Neuron (in vitro differentiated cells): ENCODE results near the gene POLR3GL.
"Not testable (repeated sequence)": the region's sequence is repeated elsewhere in the genome, so short reads cannot be mapped to it uniquely, and the experiment has no call there.

ENCODE experiments used
- H2AFZ ChIP-seq: one replicate; pipeline ENCODE4 v1.6.1; 2013; ENCODE audit warnings: low read depth, mild to moderate bottlenecking, inconsistent platforms, low read length, moderate library complexity
- H3K27me3 ChIP-seq: one replicate; pipeline ENCODE4 v1.6.1; 2013; ENCODE audit warnings: low read length; ENCODE audit not compliant: insufficient read depth
- H3K36me3 ChIP-seq: one replicate; pipeline ENCODE4 v1.6.1; 2013; ENCODE audit warnings: low read length; ENCODE audit not compliant: insufficient read depth
- H3K4me1 ChIP-seq: one replicate; pipeline ENCODE4 v1.6.1; 2013; ENCODE audit warnings: low read length; ENCODE audit not compliant: insufficient read depth
- H3K4me3 ChIP-seq: 2 replicates; pipeline ENCODE4 v1.5.1; 2013; ENCODE audit warnings: mild to moderate bottlenecking, low read length, moderate library complexity
- H3K9me3 ChIP-seq: one replicate; pipeline ENCODE4 v1.6.1; 2013; ENCODE audit warnings: low read length

The POLR3GL gene

DNA sequence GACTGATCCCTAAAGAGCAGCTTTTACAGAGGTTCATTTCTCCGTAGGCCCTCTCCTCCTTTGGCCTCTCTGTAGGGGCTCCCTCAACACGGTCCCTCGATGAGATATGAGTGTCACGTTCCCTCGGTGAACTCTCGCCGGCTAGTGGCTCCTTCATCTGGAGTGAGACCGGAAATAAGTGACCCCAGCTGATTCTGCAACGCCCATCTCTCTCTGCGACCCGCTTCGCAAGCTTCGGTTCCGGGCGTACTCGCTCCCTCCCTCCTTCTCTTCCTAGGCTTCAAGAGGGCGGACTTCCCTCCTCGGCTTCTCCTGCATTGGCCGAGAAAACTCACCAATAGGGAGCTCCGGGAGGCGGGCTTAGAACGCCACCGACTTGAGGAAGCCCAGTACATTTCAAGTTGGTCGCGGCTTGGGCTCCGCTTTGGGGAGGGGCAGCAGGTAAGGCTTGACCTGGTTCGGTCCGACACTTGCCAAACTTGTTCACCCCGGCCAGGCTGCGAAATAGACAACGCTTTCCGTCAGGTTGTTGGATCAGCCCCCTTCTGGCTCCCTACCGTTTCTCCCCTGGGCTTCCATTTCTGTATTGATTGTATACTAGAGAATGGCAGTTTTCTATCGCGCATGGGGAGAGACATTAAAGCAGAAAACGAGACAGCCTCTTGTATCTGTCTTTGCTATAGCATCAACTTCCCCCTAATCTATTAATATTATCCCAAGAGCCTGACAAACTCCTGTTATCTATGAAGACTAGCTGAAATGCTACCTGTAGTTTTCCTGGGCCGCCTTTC lies at the start of gene POLR3GL, which contains the start of gene ANKRD34A:
POLR3GL (plus strand) TSS at position 363 of the 791 bp plus-strand sequence. CDS start 10,176 bp downstream, outside the sequence.
ANKRD34A (minus strand) TSS at position 248 of the 791 bp plus-strand sequence. CDS start 2,816 bp downstream, outside the sequence.
- peak within 1 kb of the TSS; percentile 77 for H2AFZ ChIP-seq
- peaks cover 4% of the 10 kb centered on the region for H3K9me3 ChIP-seq
- peak within 1 kb of the TSS; percentile 92 for H3K4me3 ChIP-seq
- no peaks in the 10 kb centered on the region for H3K27me3 ChIP-seq
- H3K36me3 ChIP-seq, result no peaks in the 10 kb centered on the region
- H3K4me1 ChIP-seq, result peaks cover 39% of the 10 kb centered on the region

DNA sequence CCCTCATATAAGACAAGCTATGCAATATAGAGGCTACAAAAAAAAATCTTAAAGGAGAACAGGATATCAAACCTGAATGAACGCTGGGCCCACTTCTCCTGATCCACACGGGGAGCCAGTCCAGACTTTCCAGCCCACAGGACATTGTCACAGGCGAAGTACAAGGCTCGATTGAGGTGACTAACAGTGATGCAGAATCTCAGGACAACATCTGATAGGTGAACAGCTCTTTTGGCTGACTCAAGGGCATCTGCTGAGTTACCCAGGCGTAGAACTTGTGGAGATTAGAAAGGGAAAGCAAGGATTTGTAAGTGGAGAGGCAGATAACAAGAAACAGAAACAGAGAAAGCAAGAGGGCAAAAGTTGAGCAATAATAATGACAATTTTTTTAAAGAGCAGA lies 47.7 kb upstream of the POLR3GL start:
- Histone ChIP-seq H3K4me3 (no peak overlapping the region), H3K36me3 (peaks cover 41% of the 10 kb centered on the region), H3K27me3 (no peaks in the 10 kb centered on the region), H2AFZ (no peak overlapping the region), H3K9me3 (no peaks in the 10 kb centered on the region), H3K4me1 (peaks cover 20% of the 10 kb centered on the region)

- Histone ChIP-seq H2AFZ (peak overlapping the region; percentile 52), H3K27me3 (no peaks in the 10 kb centered on the region), H3K4me3 (peak overlapping the region; percentile 97), H3K9me3 (no peaks in the 10 kb centered on the region), H3K4me1 (peaks cover 20% of the 10 kb centered on the region), H3K36me3 (peaks cover 36% of the 10 kb centered on the region)
These were observed 46.9 kb upstream of the POLR3GL start for GRCh38 chr1:145917595-145917994.

- Histone ChIP-seq H3K27me3 (no peaks in the 10 kb centered on the region), H3K4me1 (peaks cover 20% of the 10 kb centered on the region), H3K4me3 (peak within 1 kb of the TSS; percentile 97), H3K36me3 (peaks cover 39% of the 10 kb centered on the region), H3K9me3 (no peaks in the 10 kb centered on the region), H2AFZ (peak within 1 kb of the TSS; percentile 52)
These were observed 46.1 kb upstream of the POLR3GL start, which contains the start of gene PEX11B for GRCh38 chr1:145918144-145918991. Gene PEX11B (minus strand): TSS chr1:145918717. CDS start chr1:145918688, 29 bp downstream.

DNA sequence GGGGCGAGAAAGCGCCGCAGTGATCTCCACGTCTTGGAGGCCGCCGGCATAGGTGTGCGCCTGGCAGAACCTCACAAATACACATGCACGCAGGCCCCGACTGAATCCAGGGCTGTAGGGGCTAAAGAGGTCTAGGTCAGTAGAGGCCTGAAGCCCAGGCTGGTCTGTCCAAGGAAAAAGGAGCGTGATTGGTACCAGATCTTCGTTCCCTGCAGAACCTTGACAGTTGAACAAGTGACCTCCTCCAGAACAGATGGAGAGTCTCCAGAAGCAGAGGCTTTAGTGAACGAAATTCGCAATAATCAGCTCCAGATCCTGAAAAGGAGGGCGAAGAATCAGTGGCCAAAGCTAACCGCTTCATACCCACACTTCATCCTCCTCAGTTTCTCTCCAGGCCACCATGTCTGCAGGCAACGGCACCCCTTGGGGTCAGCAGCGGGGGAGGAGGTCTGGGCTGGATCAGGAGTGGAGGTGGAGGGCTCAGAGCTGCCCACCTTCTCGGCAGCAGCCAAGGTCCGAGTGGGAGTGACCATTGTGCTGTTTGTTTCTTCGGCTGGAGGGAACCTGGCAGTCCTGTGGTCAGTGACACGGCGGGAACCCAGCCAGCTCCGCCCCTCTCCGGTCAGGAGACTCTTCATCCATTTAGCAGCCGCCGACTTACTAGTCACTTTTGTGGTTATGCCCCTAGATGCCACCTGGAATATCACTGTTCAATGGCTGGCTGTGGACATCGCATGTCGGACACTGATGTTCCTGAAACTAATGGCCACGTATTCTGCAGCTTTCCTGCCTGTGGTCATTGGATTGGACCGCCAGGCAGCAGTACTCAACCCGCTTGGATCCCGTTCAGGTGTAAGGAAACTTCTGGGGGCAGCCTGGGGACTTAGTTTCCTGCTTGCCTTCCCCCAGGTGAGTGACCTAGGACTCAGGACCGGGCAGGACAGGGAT lies 45.2 kb upstream of the POLR3GL start:
- peaks cover 20% of the 10 kb centered on the region for H3K4me1 ChIP-seq
- H3K36me3 ChIP-seq, result peaks cover 43% of the 10 kb centered on the region

GRCh38 chr1:145920297-145920696 lies 44.2 kb upstream of the POLR3GL start:
- H3K36me3 ChIP-seq, result peaks cover 35% of the 10 kb centered on the region
- H2AFZ ChIP-seq, H3K27me3 ChIP-seq, H3K9me3 ChIP-seq, H3K4me3 ChIP-seq: not testable (repeated sequence)
- H3K4me1 ChIP-seq, result peaks cover 20% of the 10 kb centered on the region

More for the DNA sequence above, 45.2 kb upstream of the POLR3GL start:
- no peaks in the 10 kb centered on the region for H3K9me3 ChIP-seq
- H3K27me3 ChIP-seq, result no peaks in the 10 kb centered on the region
- H3K4me3 ChIP-seq, result peak overlapping the region; percentile 97
- peak overlapping the region; percentile 52 for H2AFZ ChIP-seq

GRCh38 chr1:145922266-145922665 lies 42.2 kb upstream of the POLR3GL start:
- no peaks in the 10 kb centered on the region for H3K27me3 ChIP-seq
- no peak overlapping the region for H3K4me3 ChIP-seq
- H3K4me1 ChIP-seq, result peaks cover 28% of the 10 kb centered on the region
- H2AFZ ChIP-seq, result no peak overlapping the region
- H3K9me3 ChIP-seq, result no peaks in the 10 kb centered on the region
- H3K36me3 ChIP-seq, result peaks cover 30% of the 10 kb centered on the region

DNA sequence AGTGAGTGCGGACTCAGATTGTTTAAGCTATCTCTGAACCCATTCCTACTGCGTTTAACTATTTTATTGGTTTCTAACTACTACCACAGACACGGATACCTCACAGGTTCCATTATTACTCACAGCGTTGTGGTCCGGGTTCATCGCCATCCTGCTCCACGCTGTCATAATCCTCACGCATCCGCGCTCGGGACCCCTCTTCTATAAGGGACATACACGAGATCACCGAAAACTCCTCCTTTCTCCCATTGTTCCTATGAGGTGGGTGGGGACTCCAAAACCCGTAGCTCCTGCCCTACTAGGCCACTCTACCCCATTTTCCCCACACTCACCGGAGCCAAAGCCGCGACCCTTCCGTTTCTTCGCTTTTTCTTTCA lies 37.8 kb upstream of the POLR3GL start:
- Histone ChIP-seq H3K4me3 (peak overlapping the region; percentile 84), H3K27me3 (no peaks in the 10 kb centered on the region), H3K4me1 (peaks cover 14% of the 10 kb centered on the region), H3K9me3 (no peaks in the 10 kb centered on the region), H3K36me3 (peaks cover 27% of the 10 kb centered on the region), H2AFZ (no peak overlapping the region)

- Histone ChIP-seq H3K4me3 (peak within 1 kb of the TSS; percentile 84), H3K36me3 (peaks cover 26% of the 10 kb centered on the region), H2AFZ (no peak within 1 kb of the TSS), H3K4me1 (peaks cover 14% of the 10 kb centered on the region), H3K9me3 (no peaks in the 10 kb centered on the region), H3K27me3 (no peaks in the 10 kb centered on the region)
These were observed 37.2 kb upstream of the POLR3GL start, which contains the start of gene RBM8A for GRCh38 chr1:145927063-145927886. Gene RBM8A (minus strand): TSS chr1:145927484. CDS start chr1:145927426, 58 bp downstream.

DNA sequence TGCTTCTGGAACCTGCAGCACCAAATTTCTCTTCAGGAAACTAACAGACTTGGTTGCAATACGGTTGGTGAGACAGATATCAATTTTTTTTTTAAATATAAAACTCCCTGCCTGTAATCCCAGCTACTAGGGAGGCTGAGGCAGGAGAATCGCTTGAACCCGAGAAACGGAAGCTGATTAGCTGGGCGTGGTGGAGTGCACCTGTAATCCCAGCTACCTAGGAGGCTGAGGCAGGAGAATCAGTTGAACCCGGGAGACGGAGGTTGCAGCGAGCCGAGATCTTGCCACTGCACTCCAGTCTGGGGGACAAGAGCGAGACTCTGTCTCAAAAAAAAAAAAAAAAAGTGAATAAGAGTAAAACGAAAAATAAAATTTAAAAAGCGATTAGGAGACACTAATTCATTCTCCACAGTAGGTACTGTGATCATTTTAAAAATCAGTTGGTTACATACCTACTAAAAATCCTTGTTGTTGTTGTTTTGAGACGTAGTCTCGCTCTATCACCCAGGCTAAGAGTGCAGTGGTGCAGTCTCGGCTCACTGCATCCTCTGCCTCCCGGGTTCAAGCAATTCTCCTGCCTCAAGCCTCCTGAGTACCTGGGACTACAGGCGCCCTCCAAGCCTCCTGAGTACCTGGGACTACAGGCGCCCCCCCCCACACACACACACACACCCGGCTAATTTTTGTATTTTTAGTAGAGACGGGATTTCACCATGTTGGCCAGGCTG lies 36.4 kb upstream of the POLR3GL start:
- H3K27me3 ChIP-seq, result no peaks in the 10 kb centered on the region
- H3K4me1 ChIP-seq, result peaks cover 14% of the 10 kb centered on the region
- H3K4me3 ChIP-seq, result peak overlapping the region; percentile 84

GRCh38 chr1:145932522-145933009 lies 31.9 kb upstream of the POLR3GL start:
- not testable (repeated sequence) for H3K27me3 ChIP-seq, H2AFZ ChIP-seq, H3K4me3 ChIP-seq, H3K4me1 ChIP-seq, H3K9me3 ChIP-seq
- peaks cover 34% of the 10 kb centered on the region for H3K36me3 ChIP-seq

More for the DNA sequence above, 36.4 kb upstream of the POLR3GL start:
- Histone ChIP-seq H3K36me3 (peaks cover 23% of the 10 kb centered on the region), H2AFZ (no peak overlapping the region), H3K9me3 (no peaks in the 10 kb centered on the region)
